Right atrium auricular region (tissue), 2 donors: ENCODE measurements around the gene ARV1. TPM values are rescaled to one million over a fixed set of nuclear protein-coding genes. Genes with fewer than 3 reads are reported as not detected.

Source experiments
- DNase-seq: peaks from one replicate; pipeline ENCODE4 v3.0.0-alpha.2; 2019; ENCODE audit warnings: low spot score
- H3K27ac ChIP-seq, 2 donors: fragments of 200-600 bp; sonication (generic); 1 replicate in 1 of 2; 2 replicates in 1 of 2; pipeline ENCODE4 v1.5.1; 2016 to 2019
- H3K27me3 ChIP-seq, 2 donors: fragments of 200-600 bp; sonication (generic); one replicate each; pipeline versions ENCODE4 v1.5.1 to v1.6.0; 2017 to 2019
- H3K36me3 ChIP-seq: fragments of 200-600 bp; sonication (generic); one replicate; pipeline ENCODE4 v1.5.1; 2016
- H3K4me1 ChIP-seq, 2 donors: fragments of 200-600 bp; sonication (generic); one replicate each; pipeline versions ENCODE4 v1.5.1 to v1.6.0; 2017 to 2019
- H3K4me3 ChIP-seq, 2 donors: fragments of 200-600 bp; sonication (generic); 1 replicate in 1 of 2; 2 replicates in 1 of 2; pipeline ENCODE4 v1.5.1; 2017 to 2019; ENCODE audit warnings: mild to moderate bottlenecking in 1 of 2, moderate library complexity in 1 of 2
- H3K9me3 ChIP-seq, 2 donors: fragments of 200-600 bp; sonication (generic); one replicate each; pipeline ENCODE4 v1.5.1; 2019
- total RNA-seq, 2 donors: library from RNA; depleted of rRNA; stranded (reverse); fragments of >200 nt; gene quantifications; one replicate each; pipeline ENCODE4 v1.1.0, GENCODE V29; 2016
- TF ChIP-seq, protein P1 (sequence below), 2 donors: fragments of 200-600 bp; sonication (generic); IDR thresholded peaks; one replicate each; pipeline ENCODE4 v1.5.1; 2019; ENCODE audit warnings: antibody characterized with exemption in 2 of 2

Gene ARV1
- total RNA-seq, 2 donors from 2014 or later: 19.6 to 36.5 TPM

GRCh38 chr1:230966358-230966873, 12.5 kb upstream of the ARV1 start:
- TF ChIP-seq, protein P1, sequence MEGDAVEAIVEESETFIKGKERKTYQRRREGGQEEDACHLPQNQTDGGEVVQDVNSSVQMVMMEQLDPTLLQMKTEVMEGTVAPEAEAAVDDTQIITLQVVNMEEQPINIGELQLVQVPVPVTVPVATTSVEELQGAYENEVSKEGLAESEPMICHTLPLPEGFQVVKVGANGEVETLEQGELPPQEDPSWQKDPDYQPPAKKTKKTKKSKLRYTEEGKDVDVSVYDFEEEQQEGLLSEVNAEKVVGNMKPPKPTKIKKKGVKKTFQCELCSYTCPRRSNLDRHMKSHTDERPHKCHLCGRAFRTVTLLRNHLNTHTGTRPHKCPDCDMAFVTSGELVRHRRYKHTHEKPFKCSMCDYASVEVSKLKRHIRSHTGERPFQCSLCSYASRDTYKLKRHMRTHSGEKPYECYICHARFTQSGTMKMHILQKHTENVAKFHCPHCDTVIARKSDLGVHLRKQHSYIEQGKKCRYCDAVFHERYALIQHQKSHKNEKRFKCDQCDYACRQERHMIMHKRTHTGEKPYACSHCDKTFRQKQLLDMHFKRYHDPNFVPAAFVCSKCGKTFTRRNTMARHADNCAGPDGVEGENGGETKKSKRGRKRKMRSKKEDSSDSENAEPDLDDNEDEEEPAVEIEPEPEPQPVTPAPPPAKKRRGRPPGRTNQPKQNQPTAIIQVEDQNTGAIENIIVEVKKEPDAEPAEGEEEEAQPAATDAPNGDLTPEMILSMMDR (IDR thresholded peaks at IDR 0.05): no peak
- DNase-seq: no peak
- H3K36me3 ChIP-seq: no peaks in the 10 kb centered on the region
- H3K27me3 ChIP-seq: no peaks in the 10 kb centered on the region
- no peak overlapping the region for H3K4me3 ChIP-seq
- H3K9me3 ChIP-seq: no peaks in the 10 kb centered on the region
- H3K27ac ChIP-seq: no peak overlapping the region
- H3K4me1 ChIP-seq: no peaks in the 10 kb centered on the region

GRCh38 chr1:230970432-230970831, 8.5 kb upstream of the ARV1 start:
- H3K27me3 ChIP-seq: no peaks in the 10 kb centered on the region
- no peaks in the 10 kb centered on the region for H3K36me3 ChIP-seq
- no peak for DNase-seq
- TF ChIP-seq, protein P1 (IDR thresholded peaks at IDR 0.05): no peak
- no peaks in the 10 kb centered on the region for H3K4me1 ChIP-seq
- no peak overlapping the region for H3K4me3 ChIP-seq
- no peak overlapping the region for H3K27ac ChIP-seq
- no peaks in the 10 kb centered on the region for H3K9me3 ChIP-seq

DNA sequence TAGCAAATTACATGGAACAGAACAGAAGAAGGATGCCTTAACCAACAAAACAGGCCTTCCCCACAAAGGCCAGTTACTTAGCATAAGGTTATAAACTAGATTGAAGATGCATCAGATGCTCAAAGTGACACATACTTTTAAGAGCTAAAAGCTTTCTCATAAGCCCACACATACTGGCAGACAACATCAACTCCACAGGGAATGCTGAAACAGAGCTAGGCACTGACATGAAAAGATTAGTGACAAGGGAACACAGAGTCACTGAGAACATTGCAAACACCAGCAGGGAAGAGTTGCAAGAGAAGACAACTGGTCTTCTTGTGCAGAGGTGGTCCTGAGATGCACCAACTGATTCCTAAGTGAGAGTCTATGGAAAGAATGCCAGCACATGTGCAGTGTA, 7.1 kb upstream of the ARV1 start:
- no peaks in the 10 kb centered on the region for H3K4me1 ChIP-seq
- H3K9me3 ChIP-seq: no peaks in the 10 kb centered on the region
- no peaks in the 10 kb centered on the region for H3K36me3 ChIP-seq
- no peak for DNase-seq
- H3K27me3 ChIP-seq: no peaks in the 10 kb centered on the region
- no peak overlapping the region for H3K27ac ChIP-seq
- TF ChIP-seq, protein P1 (IDR thresholded peaks at IDR 0.05): no peak
- no peak overlapping the region for H3K4me3 ChIP-seq

DNA sequence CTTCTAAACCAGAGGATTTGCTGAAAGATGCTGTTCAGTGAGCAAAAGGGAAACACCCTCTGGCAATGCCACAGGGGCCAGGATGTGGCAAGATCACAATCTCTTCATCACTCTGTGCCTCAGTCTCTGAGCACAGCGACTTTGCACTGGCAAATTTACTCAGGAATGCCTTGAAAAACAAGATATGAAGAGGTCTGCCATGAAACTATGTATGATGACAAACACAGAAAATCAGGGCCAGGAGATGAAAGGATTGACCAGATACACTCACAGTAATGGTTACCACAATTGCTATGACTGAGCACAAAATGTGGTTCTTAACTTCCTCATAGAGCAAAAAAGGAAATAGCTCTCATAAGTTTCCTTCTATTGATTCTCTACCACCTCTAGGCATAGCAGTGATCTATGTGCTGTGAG, 6.0 kb upstream of the ARV1 start:
- Histone ChIP-seq H3K4me1 (peaks cover 0 to 9% of the 10 kb centered on the region in 2 donors), H3K27ac (no peak overlapping the region), H3K9me3 (no peaks in the 10 kb centered on the region), H3K36me3 (no peaks in the 10 kb centered on the region), H3K4me3 (no peak overlapping the region), H3K27me3 (no peaks in the 10 kb centered on the region)
- no peak for DNase-seq
- TF ChIP-seq, protein P1 (IDR thresholded peaks at IDR 0.05): no peak

DNA sequence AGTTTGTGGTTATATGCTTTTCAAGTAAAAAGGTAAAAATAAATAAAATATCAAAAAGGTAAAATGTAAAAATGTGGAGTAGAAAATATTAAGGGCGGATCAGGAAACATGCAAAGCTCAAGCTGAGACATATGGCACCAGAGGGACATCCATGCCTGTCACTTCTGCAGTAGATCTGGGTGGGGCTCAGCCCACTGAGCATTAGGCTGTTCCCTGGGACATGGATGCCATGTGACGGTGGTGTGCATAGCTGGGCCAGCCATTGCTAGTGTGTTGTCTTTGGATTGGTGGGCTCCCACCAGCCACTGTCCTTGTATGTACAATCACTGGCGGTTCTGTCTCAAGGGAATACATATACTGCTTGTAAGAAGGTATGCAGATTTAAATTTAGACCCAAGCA, 3.3 kb upstream of the ARV1 start:
- Histone ChIP-seq H3K4me3 (no peak overlapping the region), H3K36me3 (no peaks in the 10 kb centered on the region), H3K27ac (no peak overlapping the region), H3K4me1 (peaks cover 0 to 21% of the 10 kb centered on the region in 2 donors), H3K9me3 (no peaks in the 10 kb centered on the region), H3K27me3 (no peaks in the 10 kb centered on the region)
- DNase-seq: no peak
- TF ChIP-seq, protein P1 (IDR thresholded peaks at IDR 0.05): no peak

- TF ChIP-seq, protein P1 (IDR thresholded peaks at IDR 0.05): no peak
- no peaks in the 10 kb centered on the region for H3K9me3 ChIP-seq
- no peak overlapping the region for H3K4me3 ChIP-seq
- DNase-seq: no peak
- H3K4me1 ChIP-seq: peaks cover 0 to 21% of the 10 kb centered on the region in 2 donors
- H3K36me3 ChIP-seq: no peaks in the 10 kb centered on the region
- H3K27me3 ChIP-seq: no peaks in the 10 kb centered on the region
- H3K27ac ChIP-seq: no peak overlapping the region
Observed at GRCh38 chr1:230976360-230976759, 2.5 kb upstream of the ARV1 start.
